Measurements from ENCODE around the gene LY9. TPM values are rescaled to one million over a fixed set of nuclear protein-coding genes. Genes with fewer than 3 reads are reported as not detected.

The LY9 gene
- total and polyA plus RNA-seq, 9 of the 15 experiments (the other 6 are each of a cell fraction or from before 2014, with no cell fraction given): not detected

GRCh38 chr1:160806784-160807183 lies 10.8 kb downstream of the LY9 start:
- Histone ChIP-seq H3K4me1 (replicated peaks in 1 of 2; ENCODE audit: control insufficient read depth in 2 of 2, insufficient read depth in 2 of 2, low read length in 2 of 2) (peaks cover 0 to 6% of the 10 kb centered on the region in 2 experiments; a peak in 1 of 5 replicates), H4K20me1 (replicated peaks; ENCODE audit: control insufficient read depth, insufficient read depth, low read length) (no peaks in the 10 kb centered on the region), H3K79me2 (ENCODE audit: control insufficient read depth, insufficient read depth, low read length) (no peaks in the 10 kb centered on the region), H3K4me3 (no peak overlapping the region), H3K36me3 (ENCODE audit: control insufficient read depth, insufficient read depth, low read length) (no peaks in the 10 kb centered on the region), H3K27me3 (ENCODE audit: control insufficient read depth in 2 of 2, insufficient read depth in 2 of 2, low read length in 2 of 2) (peaks cover 4 to 6% of the 10 kb centered on the region in 2 experiments; a peak in 3 of 5 replicates), H3K9ac (ENCODE audit: insufficient read depth in 1 of 2, low read depth in 2 of 2, low read length in 2 of 2) (no peak overlapping the region), H3K4me2 (ENCODE audit: insufficient read depth, low read length) (no peak overlapping the region), H3K27ac (ENCODE audit: extremely low read depth, low read depth, low read length) (no peak overlapping the region), H2AFZ (ENCODE audit: low read depth, low read length) (no peak overlapping the region), H3K9me1 (ENCODE audit: control insufficient read depth, insufficient read depth, low read length) (no peaks in the 10 kb centered on the region), H3K9me3 (replicated peaks; ENCODE audit: control insufficient read depth, insufficient read depth, low read depth, low read length) (peaks cover 6% of the 10 kb centered on the region)
- FAIRE-seq: no peak
- CTCF ChIA-PET (ENCODE audit: low intra/inter-chr PET ratio): no interaction called here
- no peak for DNase-seq (ENCODE audit: extremely low read depth in 1 of 4, low spot score in 3 of 4)
- intact Hi-C loops (cut with micrococcal nuclease) (no loop called here), in situ Hi-C loops (cut with MboI) (no loop called here)
- no TSS peak for BruUV-seq (replicated peaks)
- POLR2A ChIA-PET: interaction anchor here (0.7 kb wide), 1 partner anchor 293 kb away, joined by 4 read pairs; no protein-coding TSS in a partner anchor
- no peak for TF ChIP-seq IFI16 (CRISPR knock-in tag; IDR thresholded peaks at IDR 0.05)
- 0 out of 4 replicates have a peak, but pooled peaks of 1 of the 2 experiments have one; percentile 34 for TF ChIP-seq ARNT (IDR thresholded peaks at IDR 0.05)
- TF ChIP-seq SMARCA5 (IDR thresholded peaks at IDR 0.05): 0 out of 2 replicates have a peak, but pooled peaks have one; percentile 43
- no peak for TF ChIP-seq RBFOX2 (IDR thresholded peaks at IDR 0.05; ENCODE audit: low read depth, low read length)
- no peak for TF ChIP-seq POLR2A (conservative IDR thresholded peaks at IDR 0.05)
- 0 out of 2 replicates have a peak, but pooled peaks have one; percentile 41 for TF ChIP-seq ZNF280B (CRISPR knock-in tag; IDR thresholded peaks at IDR 0.05)
- no peak for TF ChIP-seq ZNF408 (CRISPR knock-in tag; IDR thresholded peaks at IDR 0.05; ENCODE audit: low read depth)
- TF ChIP-seq ZKSCAN1 (IDR thresholded peaks at IDR 0.05; ENCODE audit: low read depth, low read length): no peak
- TF ChIP-seq SOX6 (IDR thresholded peaks at IDR 0.05): no peak
- peak in 1 of 2 experiments; percentile 43; a peak in 2 of 4 replicates for TF ChIP-seq TRIM24 (IDR thresholded peaks at IDR 0.05)
- TF ChIP-seq ZC3H11A (IDR thresholded peaks at IDR 0.05; ENCODE audit: low read depth, low read length): no peak
- peak; percentile 51; the same call in 1 of the 2 replicates for TF ChIP-seq HLTF (IDR thresholded peaks at IDR 0.05)
- TF ChIP-seq TRIM28 (IDR thresholded peaks at IDR 0.05): peak; percentile 92; the same call in 1 of the 2 replicates
- no peak for TF ChIP-seq NCOA4 (IDR thresholded peaks at IDR 0.05; ENCODE audit: partially characterized antibody)
- TF ChIP-seq ZNF280A (IDR thresholded peaks at IDR 0.05; ENCODE audit: low read depth, partially characterized antibody): peak; percentile 77
- peak in 1 of 2 experiments; percentile 86; a peak in 1 of 3 replicates for TF ChIP-seq CBX3 (IDR thresholded peaks at IDR 0.05; ENCODE audit: borderline replicate concordance in 1 of 2, low read length in 2 of 2)
- peak; percentile 43 for TF ChIP-seq RBM25 (IDR thresholded peaks at IDR 0.05; ENCODE audit: low read depth, low read length, severe bottlenecking)
- no peak for ATAC-seq

Data from K562 (cell line).